Measurements from ENCODE around the gene CAMTA1. TPM values are rescaled to one million over a fixed set of nuclear protein-coding genes. Genes with fewer than 3 reads are reported as not detected.

CAMTA1 gene
- total RNA-seq, 1 donor from 2014 or later: 268 TPM

DNA sequence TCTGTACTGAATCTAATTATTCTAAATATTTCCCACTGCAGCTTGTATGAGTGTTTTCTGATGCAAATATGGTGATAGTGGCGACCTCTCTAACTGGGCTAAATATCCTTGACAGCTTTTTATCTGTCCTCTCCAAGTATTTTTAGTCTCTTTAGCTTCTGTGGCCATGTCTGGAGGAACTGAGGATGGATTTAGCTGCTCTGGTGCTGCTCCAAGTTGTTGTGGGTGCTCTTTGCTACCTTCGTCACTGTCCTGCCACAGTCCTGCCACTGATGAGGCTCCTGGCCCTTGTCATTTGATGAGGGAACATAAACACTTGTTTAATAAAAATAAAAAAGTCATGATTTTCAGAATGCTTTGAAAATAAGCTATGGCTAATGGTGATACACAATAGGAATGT lies 15.9 kb downstream of the CAMTA1 start:
- Mint-ChIP-seq H3K4me3 (no peak overlapping the region), H3K36me3 (peaks cover 7% of the 10 kb centered on the region), H3K27me3 (ENCODE audit: insufficient read depth, low read depth) (peaks cover 2% of the 10 kb centered on the region), H3K27ac (no peak overlapping the region), H3K9me3 (no peaks in the 10 kb centered on the region), H3K4me1 (peaks cover 3% of the 10 kb centered on the region)
- no peaks in the 10 kb centered on the region for H3K36me3 ChIP-seq
- peaks cover 98% of the 10 kb centered on the region for H3K79me2 ChIP-seq (ENCODE audit: low read depth)
- no peak overlapping the region for H3K9ac ChIP-seq
- H4K20me1 ChIP-seq (ENCODE audit: low read depth): peaks cover 96% of the 10 kb centered on the region
- H3K9me3 ChIP-seq (ENCODE audit: low read depth): no peaks in the 10 kb centered on the region
- no peak overlapping the region for H3K27ac ChIP-seq
- H3K27me3 ChIP-seq: no peaks in the 10 kb centered on the region
- TF ChIP-seq EZH2 (IDR thresholded peaks at IDR 0.05) (no peak), EZH2phosphoT487 (IDR thresholded peaks at IDR 0.05) (no peak)
- TF ChIP-seq, protein P1, sequence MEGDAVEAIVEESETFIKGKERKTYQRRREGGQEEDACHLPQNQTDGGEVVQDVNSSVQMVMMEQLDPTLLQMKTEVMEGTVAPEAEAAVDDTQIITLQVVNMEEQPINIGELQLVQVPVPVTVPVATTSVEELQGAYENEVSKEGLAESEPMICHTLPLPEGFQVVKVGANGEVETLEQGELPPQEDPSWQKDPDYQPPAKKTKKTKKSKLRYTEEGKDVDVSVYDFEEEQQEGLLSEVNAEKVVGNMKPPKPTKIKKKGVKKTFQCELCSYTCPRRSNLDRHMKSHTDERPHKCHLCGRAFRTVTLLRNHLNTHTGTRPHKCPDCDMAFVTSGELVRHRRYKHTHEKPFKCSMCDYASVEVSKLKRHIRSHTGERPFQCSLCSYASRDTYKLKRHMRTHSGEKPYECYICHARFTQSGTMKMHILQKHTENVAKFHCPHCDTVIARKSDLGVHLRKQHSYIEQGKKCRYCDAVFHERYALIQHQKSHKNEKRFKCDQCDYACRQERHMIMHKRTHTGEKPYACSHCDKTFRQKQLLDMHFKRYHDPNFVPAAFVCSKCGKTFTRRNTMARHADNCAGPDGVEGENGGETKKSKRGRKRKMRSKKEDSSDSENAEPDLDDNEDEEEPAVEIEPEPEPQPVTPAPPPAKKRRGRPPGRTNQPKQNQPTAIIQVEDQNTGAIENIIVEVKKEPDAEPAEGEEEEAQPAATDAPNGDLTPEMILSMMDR (IDR thresholded peaks at IDR 0.05): no peak
- no peak overlapping the region for H3K4me2 ChIP-seq
- H2AFZ ChIP-seq (replicated peaks): no peak overlapping the region
- DNase-seq (ENCODE audit: low spot score): no peak
- no peaks in the 10 kb centered on the region for H3F3A ChIP-seq (ENCODE audit: low read depth)
- no peak overlapping the region for H3K4me3 ChIP-seq
- no peaks in the 10 kb centered on the region for H3K4me1 ChIP-seq

DNA sequence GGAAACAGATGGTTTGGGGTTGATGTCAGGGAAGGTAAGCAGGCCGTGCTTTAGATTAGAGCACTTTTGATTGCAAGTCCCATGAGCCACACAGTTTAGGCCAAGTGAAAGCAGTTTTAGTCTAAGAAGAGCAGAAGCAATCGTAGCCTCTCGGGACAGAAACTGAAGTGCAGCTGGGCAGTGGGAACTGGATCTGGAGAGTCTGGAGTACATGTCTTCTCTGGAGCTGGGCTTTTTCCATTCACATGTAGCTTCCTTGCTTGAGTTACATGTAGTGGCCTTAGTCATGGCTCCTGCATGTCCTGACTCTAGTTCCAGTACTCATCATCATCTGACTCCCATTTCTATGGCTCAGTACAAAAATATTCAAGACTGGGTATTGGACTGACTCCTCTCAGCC lies 16.7 kb downstream of the CAMTA1 start:
- Mint-ChIP-seq H3K36me3 (peaks cover 3% of the 10 kb centered on the region), H3K27me3 (ENCODE audit: insufficient read depth, low read depth) (peaks cover 2% of the 10 kb centered on the region), H3K4me3 (no peak overlapping the region), H3K27ac (no peak overlapping the region), H3K4me1 (peaks cover 2% of the 10 kb centered on the region), H3K9me3 (no peaks in the 10 kb centered on the region)
- DNase-seq (ENCODE audit: low spot score): no peak
- H3K27me3 ChIP-seq: no peaks in the 10 kb centered on the region
- no peak for TF ChIP-seq EZH2 (IDR thresholded peaks at IDR 0.05)
- TF ChIP-seq, protein P1 (IDR thresholded peaks at IDR 0.05): no peak
- TF ChIP-seq EZH2phosphoT487 (IDR thresholded peaks at IDR 0.05): no peak
- no peak overlapping the region for H3K4me2 ChIP-seq
- no peaks in the 10 kb centered on the region for H3K36me3 ChIP-seq
- H3K9ac ChIP-seq: no peak overlapping the region
- no peaks in the 10 kb centered on the region for H3K4me1 ChIP-seq
- no peak overlapping the region for H2AFZ ChIP-seq (replicated peaks)
- no peak overlapping the region for H3K4me3 ChIP-seq
- H3F3A ChIP-seq (ENCODE audit: low read depth): no peaks in the 10 kb centered on the region
- H4K20me1 ChIP-seq (ENCODE audit: low read depth): peaks cover 96% of the 10 kb centered on the region
- H3K9me3 ChIP-seq (ENCODE audit: low read depth): no peaks in the 10 kb centered on the region
- H3K27ac ChIP-seq: no peak overlapping the region
- H3K79me2 ChIP-seq (ENCODE audit: low read depth): peaks cover 98% of the 10 kb centered on the region

DNA sequence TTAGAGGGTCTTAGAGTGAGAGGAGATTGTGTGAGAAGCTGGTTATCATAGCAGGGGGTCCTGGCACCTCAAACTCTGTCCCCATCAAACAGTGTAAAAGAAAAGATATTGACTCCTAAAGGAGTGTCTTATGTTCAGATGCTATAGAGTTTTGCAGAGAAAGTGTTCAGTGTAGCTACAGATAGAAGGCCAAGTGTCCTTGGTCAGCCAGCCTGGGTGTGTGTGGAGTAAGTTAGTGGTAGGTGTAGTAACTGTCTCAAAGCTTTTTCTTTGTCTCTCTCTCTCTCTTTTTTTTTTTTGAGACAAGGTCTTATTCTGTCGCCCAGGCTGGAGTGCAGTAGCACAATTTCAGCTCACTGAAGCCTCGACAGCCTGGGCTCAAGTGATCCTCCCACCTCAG lies 17.2 kb downstream of the CAMTA1 start:
- Mint-ChIP-seq H3K36me3 (peaks cover 1% of the 10 kb centered on the region), H3K27me3 (ENCODE audit: insufficient read depth, low read depth) (peaks cover 2% of the 10 kb centered on the region), H3K4me3 (no peak overlapping the region), H3K4me1 (peaks cover 2% of the 10 kb centered on the region), H3K27ac (no peak overlapping the region), H3K9me3 (no peaks in the 10 kb centered on the region)
- no peak overlapping the region for H2AFZ ChIP-seq (replicated peaks)
- H3K4me3 ChIP-seq: no peak overlapping the region
- H3K9ac ChIP-seq: no peak overlapping the region
- no peak overlapping the region for H3K27ac ChIP-seq
- H4K20me1 ChIP-seq (ENCODE audit: low read depth): peaks cover 97% of the 10 kb centered on the region
- peaks cover 98% of the 10 kb centered on the region for H3K79me2 ChIP-seq (ENCODE audit: low read depth)
- TF ChIP-seq EZH2phosphoT487 (IDR thresholded peaks at IDR 0.05): no peak
- no peak for TF ChIP-seq EZH2 (IDR thresholded peaks at IDR 0.05)
- TF ChIP-seq, protein P1 (IDR thresholded peaks at IDR 0.05): no peak
- H3K36me3 ChIP-seq: no peaks in the 10 kb centered on the region
- no peak for DNase-seq (ENCODE audit: low spot score)
- no peaks in the 10 kb centered on the region for H3K4me1 ChIP-seq
- no peaks in the 10 kb centered on the region for H3F3A ChIP-seq (ENCODE audit: low read depth)
- no peak overlapping the region for H3K4me2 ChIP-seq
- no peaks in the 10 kb centered on the region for H3K9me3 ChIP-seq (ENCODE audit: low read depth)
- H3K27me3 ChIP-seq: no peaks in the 10 kb centered on the region

Measured in neural progenitor cell (in vitro differentiated cells).